Measurements from ENCODE around the gene FAM81A.

FAM81A gene

GRCh38 chr15:59501597-59501996, 63.6 kb downstream of the FAM81A start:
- peak; percentile 69 for TF ChIP-seq CTCF (IDR thresholded peaks at IDR 0.05; ENCODE audit: low read depth, low read length, missing control alignments)
- no peak overlapping the region for H3K4me3 ChIP-seq (ENCODE audit: low read depth, low read length)
- DNase-seq (ENCODE audit: low read depth): no peak
- in situ Hi-C loops (cut with HindIII; ENCODE audit: low sequenced_read_pairs): no loop called here

- no peak for DNase-seq (ENCODE audit: low read depth)
- no peak for TF ChIP-seq CTCF (IDR thresholded peaks at IDR 0.05; ENCODE audit: low read depth, low read length, missing control alignments)
- in situ Hi-C loops (cut with HindIII; ENCODE audit: low sequenced_read_pairs): no loop called here
- H3K4me3 ChIP-seq (ENCODE audit: low read depth, low read length): no peak overlapping the region
Measured at GRCh38 chr15:59515190-59515589, 77.2 kb downstream of the FAM81A start.

GRCh38 chr15:59516655-59517461, 78.9 kb downstream of the FAM81A start:
- no peak for TF ChIP-seq CTCF (IDR thresholded peaks at IDR 0.05; ENCODE audit: low read depth, low read length, missing control alignments)
- no peak overlapping the region for H3K4me3 ChIP-seq (ENCODE audit: low read depth, low read length)
- no peak for DNase-seq (ENCODE audit: low read depth)
- in situ Hi-C loops (cut with HindIII; ENCODE audit: low sequenced_read_pairs): no loop called here

GRCh38 chr15:59519329-59519728, 81.3 kb downstream of the FAM81A start:
- no peak overlapping the region for H3K4me3 ChIP-seq (ENCODE audit: low read depth, low read length)
- in situ Hi-C loops (cut with HindIII; ENCODE audit: low sequenced_read_pairs): no loop called here
- no peak for DNase-seq (ENCODE audit: low read depth)
- TF ChIP-seq CTCF (IDR thresholded peaks at IDR 0.05; ENCODE audit: low read depth, low read length, missing control alignments): no peak

GRCh38 chr15:59521443-59521842, 83.5 kb downstream of the FAM81A start:
- no peak for TF ChIP-seq CTCF (IDR thresholded peaks at IDR 0.05; ENCODE audit: low read depth, low read length, missing control alignments)
- DNase-seq (ENCODE audit: low read depth): no peak
- no peak overlapping the region for H3K4me3 ChIP-seq (ENCODE audit: low read depth, low read length)
- in situ Hi-C loops (cut with HindIII; ENCODE audit: low sequenced_read_pairs): no loop called here

GRCh38 chr15:59522988-59523461, 85.0 kb downstream of the FAM81A start:
- in situ Hi-C loops (cut with HindIII; ENCODE audit: low sequenced_read_pairs): no loop called here
- no peak overlapping the region for H3K4me3 ChIP-seq (ENCODE audit: low read depth, low read length)
- no peak for DNase-seq (ENCODE audit: low read depth)
- TF ChIP-seq CTCF (IDR thresholded peaks at IDR 0.05; ENCODE audit: low read depth, low read length, missing control alignments): no peak

Data from astrocyte of the cerebellum (primary cell).